ENCODE measurements around the gene TNFSF10.

GRCh38 chr3:172466553-172467130 lies 56.6 kb downstream of the TNFSF10 start:
- TF ChIP-seq CTCF (conservative IDR thresholded peaks at IDR 0.05 in 1 of 2, IDR thresholded peaks at IDR 0.05 in 1 of 2; ENCODE audit: extremely low read depth in 1 of 2, insufficient read depth in 1 of 2, low read depth in 1 of 2, low read length in 2 of 2) (no peak), EZH2 (IDR thresholded peaks at IDR 0.05; ENCODE audit: borderline replicate concordance, low read length) (no peak)
